Loucy (cell line): ENCODE measurements around the gene PLIN4.
A peak's percentile ranks its signal among the peaks of the same experiment; 100 is the strongest.
"Not testable (repeated sequence)": the region's sequence is repeated elsewhere in the genome, so short reads cannot be mapped to it uniquely, and the experiment has no call there.

Experiments
- H2AFZ ChIP-seq: fragments of 200-600 bp; sonication (generic); 2 replicates; pipeline ENCODE4 v1.6.0; 2016; ENCODE audit warnings: antibody characterized with exemption, mild to moderate bottlenecking, low read length, moderate library complexity
- H3F3A ChIP-seq: fragments of 200-600 bp; 2 replicates; pipeline ENCODE4 v1.6.0; 2016; ENCODE audit warnings: antibody characterized with exemption, low read depth, mild to moderate bottlenecking
- H3K27me3 ChIP-seq: fragments of 200-600 bp; sonication (generic); 2 replicates; pipeline ENCODE4 v1.6.1; 2014; ENCODE audit warnings: low read length, mild to moderate bottlenecking; ENCODE audit not compliant: insufficient read depth, poor library complexity, severe bottlenecking
- H3K36me3 ChIP-seq: fragments of 200-600 bp; sonication (generic); 2 replicates; pipeline ENCODE4 v1.6.1; 2016; ENCODE audit warnings: low read length; ENCODE audit not compliant: insufficient read depth
- H3K4me1 ChIP-seq: fragments of 200-600 bp; sonication (generic); 2 replicates; pipeline ENCODE4 v1.5.1; 2014; ENCODE audit warnings: low read length, mild to moderate bottlenecking; ENCODE audit not compliant: insufficient read depth, poor library complexity, severe bottlenecking
- H3K4me2 ChIP-seq: fragments of 200-600 bp; sonication (generic); 2 replicates; pipeline ENCODE4 v1.6.0; 2014; ENCODE audit warnings: antibody characterized with exemption, low read length, low read depth, mild to moderate bottlenecking; ENCODE audit not compliant: poor library complexity, severe bottlenecking
- H3K4me3 ChIP-seq: fragments of 200-600 bp; sonication (generic); 2 replicates; pipeline ENCODE4 v1.5.1; 2014; ENCODE audit warnings: low read length, mild to moderate bottlenecking, mixed read lengths; ENCODE audit not compliant: poor library complexity, severe bottlenecking
- H3K79me2 ChIP-seq: fragments of 200-600 bp; sonication (generic); 2 replicates; pipeline ENCODE4 v1.6.1; 2014; ENCODE audit warnings: low read length; ENCODE audit not compliant: insufficient read depth
- H3K9ac ChIP-seq: fragments of 200-600 bp; sonication (generic); 2 replicates; pipeline ENCODE4 v1.6.0; 2014; ENCODE audit warnings: mild to moderate bottlenecking, low read depth, low read length, moderate library complexity; ENCODE audit not compliant: poor library complexity, severe bottlenecking
- H3K9me2 ChIP-seq: fragments of 200-600 bp; sonication (generic); replicated peaks from 2 replicates; pipeline ENCODE4 v1.6.1; 2016; ENCODE audit warnings: low read depth, low read length, mixed read lengths
- H3K9me3 ChIP-seq: fragments of 200-600 bp; sonication (generic); 2 replicates; pipeline ENCODE4 v1.6.1; 2014; ENCODE audit warnings: mild to moderate bottlenecking, antibody characterized with exemption, low read length, low read depth; ENCODE audit not compliant: insufficient read depth
- H4K20me1 ChIP-seq: fragments of 200-600 bp; sonication (generic); 2 replicates; pipeline ENCODE4 v1.6.0; 2014; ENCODE audit warnings: antibody characterized with exemption, low read length, mild to moderate bottlenecking; ENCODE audit not compliant: insufficient read depth, poor library complexity, severe bottlenecking
- CTCF ChIP-seq: fragments of 200-600 bp; sonication (generic); conservative IDR thresholded peaks from 2 replicates; pipeline ENCODE4 v1.5.1; 2014; ENCODE audit warnings: mild to moderate bottlenecking, antibody characterized with exemption, low read length
- EZH2phosphoT487 ChIP-seq: fragments of 200-600 bp; IDR thresholded peaks from 2 replicates; pipeline ENCODE4 v1.6.1; 2018; ENCODE audit warnings: antibody characterized with exemption, mild to moderate bottlenecking, moderate library complexity, borderline replicate concordance

The PLIN4 gene

GRCh38 chr19:4518345-4519171, at the start of gene PLIN4:
Gene PLIN4 (minus strand): TSS chr19:4518486. CDS start chr19:4518272, 214 bp downstream.
- Histone ChIP-seq H3F3A (no peaks in the 10 kb centered on the region), H3K4me1 (no peaks in the 10 kb centered on the region), H3K4me3 (no peak within 1 kb of the TSS), H3K9me2 (no peaks in the 10 kb centered on the region), H4K20me1 (no peaks in the 10 kb centered on the region), H3K36me3 (no peaks in the 10 kb centered on the region), H3K9me3 (no peaks in the 10 kb centered on the region), H2AFZ (no peak within 1 kb of the TSS), H3K9ac (no peak within 1 kb of the TSS), H3K4me2 (no peak within 1 kb of the TSS), H3K27me3 (no peaks in the 10 kb centered on the region), H3K79me2 (no peaks in the 10 kb centered on the region)
- TF ChIP-seq EZH2phosphoT487 (no peak), CTCF (no peak)

- no peaks in the 10 kb centered on the region for H3K9me2 ChIP-seq
- H2AFZ ChIP-seq, result no peak overlapping the region
- no peaks in the 10 kb centered on the region for H3K27me3 ChIP-seq
- TF ChIP-seq CTCF (peak; percentile 81), EZH2phosphoT487 (no peak)
- no peak overlapping the region for H3K4me3 ChIP-seq
- no peaks in the 10 kb centered on the region for H3K9me3 ChIP-seq
- no peak overlapping the region for H3K4me2 ChIP-seq
- H3K4me1 ChIP-seq, result no peaks in the 10 kb centered on the region
- no peaks in the 10 kb centered on the region for H3K36me3 ChIP-seq
- H3F3A ChIP-seq, result no peaks in the 10 kb centered on the region
- H4K20me1 ChIP-seq, result no peaks in the 10 kb centered on the region
- H3K79me2 ChIP-seq, result no peaks in the 10 kb centered on the region
- H3K9ac ChIP-seq, result no peak overlapping the region
Measured at GRCh38 chr19:4567584-4568071, 49.3 kb upstream of the PLIN4 start.

GRCh38 chr19:4566402-4567051, 48.2 kb upstream of the PLIN4 start:
- no peaks in the 10 kb centered on the region for H3K9me2 ChIP-seq
- no peaks in the 10 kb centered on the region for H3K4me1 ChIP-seq
- H3F3A ChIP-seq, result no peaks in the 10 kb centered on the region
- H2AFZ ChIP-seq, result no peak overlapping the region
- H4K20me1 ChIP-seq, result no peaks in the 10 kb centered on the region
- H3K9ac ChIP-seq, result no peak overlapping the region
- H3K79me2 ChIP-seq, result no peaks in the 10 kb centered on the region
- no peaks in the 10 kb centered on the region for H3K36me3 ChIP-seq
- no peak overlapping the region for H3K4me3 ChIP-seq
- TF ChIP-seq EZH2phosphoT487, result no peak
- no peak overlapping the region for H3K4me2 ChIP-seq
- no peaks in the 10 kb centered on the region for H3K9me3 ChIP-seq
- no peaks in the 10 kb centered on the region for H3K27me3 ChIP-seq

GRCh38 chr19:4563562-4563961, 45.3 kb upstream of the PLIN4 start:
- H3K4me3 ChIP-seq, H3K79me2 ChIP-seq, H3F3A ChIP-seq, H4K20me1 ChIP-seq, H3K36me3 ChIP-seq, H3K4me1 ChIP-seq, H3K9me2 ChIP-seq, H3K27me3 ChIP-seq, H2AFZ ChIP-seq, H3K9me3 ChIP-seq, H3K4me2 ChIP-seq, H3K9ac ChIP-seq: not testable (repeated sequence)

GRCh38 chr19:4562085-4562484, 43.8 kb upstream of the PLIN4 start:
- not testable (repeated sequence) for H3K9me3 ChIP-seq, H3K9me2 ChIP-seq, H3K79me2 ChIP-seq, H3K4me1 ChIP-seq, H2AFZ ChIP-seq, H3K27me3 ChIP-seq, H3K4me2 ChIP-seq, H3K9ac ChIP-seq, H4K20me1 ChIP-seq, H3K4me3 ChIP-seq, H3F3A ChIP-seq, H3K36me3 ChIP-seq
